Activated naive CD4-positive, alpha-beta T cell treated with anti-CD3 and anti-CD28 coated beads, Interleukin-2, amount 50 U/mL, for 24 hours (primary cell): ENCODE measurements around the gene RAB43.
A peak's percentile ranks its signal among the peaks of the same experiment; 100 is the strongest.

Source experiments
- H3K27ac Mint-ChIP-seq: one replicate; pipeline ENCODE4 v1.8.0; 2021; ENCODE audit warnings: mild to moderate bottlenecking, mixed read lengths
- H3K27me3 Mint-ChIP-seq: one replicate; pipeline ENCODE4 v1.8.0; 2021; ENCODE audit warnings: mixed read lengths
- H3K36me3 Mint-ChIP-seq: one replicate; pipeline ENCODE4 v1.8.0; 2021; ENCODE audit warnings: mixed read lengths
- H3K4me1 Mint-ChIP-seq: one replicate; pipeline ENCODE4 v1.8.0; 2021; ENCODE audit warnings: mixed read lengths
- H3K4me3 Mint-ChIP-seq: one replicate; pipeline ENCODE4 v1.8.0; 2021; ENCODE audit warnings: mild to moderate bottlenecking, mixed read lengths
- H3K9me3 Mint-ChIP-seq: one replicate; pipeline ENCODE4 v1.8.0; 2021; ENCODE audit warnings: mixed read lengths

The RAB43 gene

GRCh38 chr3:129045675-129046036 lies 75.9 kb downstream of the RAB43 start:
- peaks cover 3% of the 10 kb centered on the region for H3K27me3 Mint-ChIP-seq
- H3K36me3 Mint-ChIP-seq: peaks cover 4% of the 10 kb centered on the region
- H3K27ac Mint-ChIP-seq: no peak overlapping the region
- peak overlapping the region; percentile 37 for H3K4me3 Mint-ChIP-seq
- peaks cover 8% of the 10 kb centered on the region for H3K4me1 Mint-ChIP-seq
- H3K9me3 Mint-ChIP-seq: no peaks in the 10 kb centered on the region

- Mint-ChIP-seq H3K36me3 (no peaks in the 10 kb centered on the region), H3K27me3 (peaks cover 3% of the 10 kb centered on the region), H3K4me1 (peaks cover 26% of the 10 kb centered on the region), H3K27ac (no peak overlapping the region), H3K9me3 (no peaks in the 10 kb centered on the region), H3K4me3 (no peak overlapping the region)
Measured at GRCh38 chr3:129040579-129041300, 80.9 kb downstream of the RAB43 start.

- H3K9me3 Mint-ChIP-seq: no peaks in the 10 kb centered on the region
- H3K4me3 Mint-ChIP-seq: no peak overlapping the region
- no peaks in the 10 kb centered on the region for H3K36me3 Mint-ChIP-seq
- H3K4me1 Mint-ChIP-seq: peaks cover 30% of the 10 kb centered on the region
- H3K27me3 Mint-ChIP-seq: peaks cover 3% of the 10 kb centered on the region
- H3K27ac Mint-ChIP-seq: no peak overlapping the region
Measured at GRCh38 chr3:129040039-129040336, 81.6 kb downstream of the RAB43 start.

- no peak overlapping the region for H3K4me3 Mint-ChIP-seq
- no peak overlapping the region for H3K27ac Mint-ChIP-seq
- H3K4me1 Mint-ChIP-seq: peaks cover 26% of the 10 kb centered on the region
- no peaks in the 10 kb centered on the region for H3K9me3 Mint-ChIP-seq
- peaks cover 3% of the 10 kb centered on the region for H3K27me3 Mint-ChIP-seq
- no peaks in the 10 kb centered on the region for H3K36me3 Mint-ChIP-seq
Measured at GRCh38 chr3:129039271-129040038, 82.1 kb downstream of the RAB43 start.

GRCh38 chr3:129038121-129038855 lies 83.3 kb downstream of the RAB43 start:
- Mint-ChIP-seq H3K4me1 (peaks cover 26% of the 10 kb centered on the region), H3K27me3 (no peaks in the 10 kb centered on the region), H3K27ac (no peak overlapping the region), H3K4me3 (no peak overlapping the region), H3K9me3 (no peaks in the 10 kb centered on the region), H3K36me3 (no peaks in the 10 kb centered on the region)
